HG03025 (cell line): ENCODE results near the gene TP73.

Experiments
- ATAC-seq: cut with Tn5 transposase; IDR thresholded peaks from one replicate; pipeline ENCODE4 v1.9.1; 2021; ENCODE audit warnings: mild to moderate bottlenecking, moderate library complexity; ENCODE audit not compliant: unreplicated experiment, low FRiP score

The TP73 gene

GRCh38 chr1:3651930-3652547, at the start of gene TP73:
Gene TP73, plus strand, starts transcription at chr1:3652516. Its CDS starts 29,850 bp downstream, at chr1:3682366.
- no peak for ATAC-seq

DNA sequence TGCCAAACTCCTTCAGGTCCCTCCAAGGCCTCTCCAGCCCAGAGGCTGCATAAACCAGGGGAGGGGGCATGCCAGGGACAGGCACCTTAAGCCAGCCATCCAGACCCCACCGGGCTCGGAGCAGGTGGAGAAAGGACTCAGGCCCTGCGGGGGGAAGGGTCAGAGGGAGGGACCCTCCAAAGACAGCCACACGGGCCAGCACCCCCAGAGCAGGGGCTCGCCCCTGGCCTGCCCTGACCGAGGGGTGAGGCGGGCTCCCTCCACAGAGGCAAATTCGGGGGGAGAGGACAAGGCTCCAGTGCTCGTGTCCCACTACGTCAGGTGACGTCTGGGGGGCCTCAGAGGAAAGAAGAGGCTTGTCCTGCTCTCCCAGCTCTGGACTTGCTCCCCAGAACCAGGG, 49.2 kb upstream of the TP73 start:
- no peak for ATAC-seq

GRCh38 chr1:3603571-3604467, 48.5 kb upstream of the TP73 start:
- no peak for ATAC-seq

GRCh38 chr1:3604468-3604974, 47.8 kb upstream of the TP73 start:
- no peak for ATAC-seq

DNA sequence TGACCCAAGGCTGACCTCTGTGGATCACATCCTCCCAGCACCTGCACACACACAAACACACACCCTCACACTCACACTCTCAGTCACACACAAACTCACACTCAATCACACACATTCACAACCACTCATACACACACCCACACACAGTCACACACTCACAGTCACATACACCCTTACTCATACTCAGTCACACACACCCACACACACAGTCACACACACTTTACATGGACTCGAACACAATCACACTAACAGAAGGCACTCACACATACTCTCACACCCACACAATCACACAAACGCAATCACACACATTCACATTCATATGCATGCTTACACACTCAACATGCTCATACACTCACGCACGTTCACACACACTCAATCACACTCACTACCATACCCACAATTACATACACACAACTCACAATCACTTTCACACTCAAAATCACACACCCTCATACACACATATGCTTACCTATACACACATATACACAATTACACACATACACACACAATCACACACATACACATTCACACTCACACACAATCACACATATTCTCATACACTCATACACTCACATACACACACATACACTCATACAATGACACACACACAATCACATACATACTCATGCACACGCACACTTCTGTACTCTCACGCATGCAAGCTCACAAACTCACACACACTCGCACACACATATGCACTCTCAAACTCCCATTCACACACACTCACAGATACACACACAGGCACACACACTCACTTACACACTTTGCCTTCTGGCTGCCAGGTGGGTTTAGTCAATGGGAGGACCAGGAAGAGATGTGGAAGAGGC, 47.1 kb upstream of the TP73 start:
- ATAC-seq = no peak

DNA sequence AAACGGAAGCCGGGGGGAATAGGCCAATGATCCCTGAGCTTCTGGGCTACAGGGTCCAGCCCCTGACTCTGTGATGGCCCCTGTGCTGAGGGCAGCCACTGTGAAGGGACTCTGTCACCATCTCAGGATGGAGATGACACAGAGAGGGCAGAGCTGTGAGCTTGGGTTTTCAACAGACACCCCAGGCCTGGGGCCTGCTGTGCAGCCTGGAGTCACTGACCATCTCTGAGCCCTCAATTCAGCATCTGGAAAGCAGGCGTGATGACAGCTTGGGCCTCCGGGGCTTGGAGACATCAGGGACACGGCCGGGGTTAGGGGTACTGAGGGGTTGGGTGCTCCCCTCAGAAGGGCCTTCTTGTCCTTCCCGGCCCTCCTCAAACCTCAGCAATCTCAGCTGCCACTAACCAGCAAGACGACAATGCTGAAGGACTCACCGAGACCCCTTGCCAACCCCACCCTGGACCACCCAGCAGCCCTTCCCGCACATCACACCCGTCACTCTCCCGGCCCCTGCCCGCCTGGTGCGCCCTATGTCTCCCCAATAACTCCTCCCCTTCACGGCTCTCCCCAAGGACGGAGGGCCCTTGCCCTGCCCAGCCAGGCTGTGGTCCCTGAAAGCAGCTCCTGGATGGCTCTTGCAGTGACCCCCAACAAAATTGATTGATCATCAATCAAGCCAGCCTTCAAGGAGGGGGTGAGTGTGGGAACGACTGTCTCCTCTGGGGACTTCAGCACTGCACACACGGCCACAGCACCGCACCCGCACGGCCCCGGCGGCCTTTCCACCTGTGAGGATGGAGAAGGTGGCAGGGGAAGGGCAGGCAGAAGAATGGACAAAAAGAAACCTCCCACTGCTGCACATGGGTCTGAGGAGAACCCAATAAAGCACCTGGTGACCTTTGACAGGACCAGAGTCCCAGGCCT, 45.3 kb upstream of the TP73 start:
- no peak for ATAC-seq

DNA sequence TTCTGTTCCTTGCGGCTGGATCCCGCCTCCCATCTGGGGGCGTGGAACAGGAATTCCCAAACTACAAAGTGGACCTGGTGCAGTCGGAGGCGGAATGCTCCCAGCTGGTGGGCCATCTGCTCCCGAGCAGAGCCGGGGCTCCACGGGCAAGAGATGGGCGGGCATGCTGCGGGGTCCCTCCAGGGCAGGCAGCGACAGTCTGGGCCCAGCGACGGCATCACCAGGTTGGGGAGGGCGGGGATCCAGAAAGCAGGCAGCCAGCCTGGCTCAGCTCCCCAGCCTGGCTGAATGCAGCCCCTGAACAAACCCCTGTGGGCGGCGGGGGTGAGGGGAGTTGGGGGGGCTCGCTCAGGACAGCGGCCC, 44.6 kb upstream of the TP73 start:
- ATAC-seq = no peak

GRCh38 chr1:3608154-3608553, 44.2 kb upstream of the TP73 start:
- no peak for ATAC-seq

DNA sequence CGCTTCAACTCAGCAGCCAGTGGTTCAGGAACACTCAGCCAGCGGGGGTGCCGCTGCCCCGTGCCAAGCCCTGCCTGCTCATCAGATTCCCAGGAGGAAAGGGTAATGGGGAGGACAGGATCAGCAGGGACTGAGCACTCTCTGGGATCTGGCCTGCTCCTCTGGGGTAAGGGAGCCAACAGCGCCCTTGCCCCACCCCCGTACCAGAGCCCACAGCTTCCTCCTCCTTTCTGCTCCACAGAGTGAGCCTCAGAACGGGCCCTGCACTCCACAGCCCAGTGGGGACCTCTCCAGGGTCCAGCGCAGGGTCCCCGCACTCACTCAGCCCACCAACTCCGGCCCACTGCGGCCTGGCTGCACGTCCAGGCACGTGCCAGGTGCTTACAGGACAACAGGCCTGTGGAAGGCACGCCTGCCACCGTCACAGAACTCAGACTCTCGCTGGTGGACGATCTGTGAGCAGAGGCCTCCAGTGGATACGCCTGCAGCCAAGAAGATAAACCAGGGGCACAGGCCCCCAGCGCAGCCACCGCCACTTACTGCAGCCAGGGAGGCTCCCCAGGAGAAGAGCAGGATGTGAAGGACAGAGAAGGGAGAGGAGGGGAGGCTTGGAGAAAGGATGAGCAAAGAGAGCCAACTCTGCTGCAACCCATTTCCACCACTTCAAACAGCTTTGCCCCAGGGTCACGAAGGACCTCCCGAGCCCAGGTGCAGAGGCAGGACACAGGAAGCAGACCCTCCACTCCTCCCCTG, 43.1 kb upstream of the TP73 start:
- no peak for ATAC-seq

DNA sequence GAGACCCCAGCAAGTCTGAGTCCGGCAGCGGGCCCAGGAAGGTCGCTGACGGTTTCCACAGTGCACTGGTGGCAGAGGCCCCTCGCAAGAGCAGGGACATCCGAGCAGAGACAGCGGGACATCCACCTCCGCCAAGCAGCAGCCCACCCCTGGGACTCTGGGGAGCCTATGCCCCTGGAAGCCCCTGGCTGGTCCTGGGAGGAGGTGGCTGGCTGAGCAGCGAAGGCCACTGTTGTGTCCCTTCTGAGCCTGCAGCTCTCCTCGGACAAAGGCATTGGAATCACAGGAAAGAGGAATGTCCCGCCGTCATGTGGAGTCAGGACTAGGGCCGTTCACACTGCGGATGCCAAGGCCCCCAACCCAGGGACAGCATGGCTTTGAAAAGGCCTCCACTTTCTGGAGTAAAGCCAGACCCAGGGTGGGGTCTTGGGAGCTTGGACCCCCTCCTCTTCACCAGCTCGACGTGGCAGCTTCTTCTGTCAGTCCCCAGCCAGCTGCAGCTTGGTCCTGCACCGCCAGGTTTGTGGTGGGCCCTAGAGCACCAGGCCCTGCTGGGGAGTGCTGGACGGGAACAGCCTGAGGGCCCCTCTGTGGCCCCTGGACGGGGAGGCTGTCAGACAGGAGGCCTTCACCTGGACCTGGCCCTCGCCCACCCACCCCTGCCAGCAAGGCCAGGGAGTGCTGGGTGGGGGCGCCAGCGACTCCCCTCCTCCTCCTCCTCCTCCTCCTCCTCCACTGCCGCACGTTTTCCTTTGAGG, 42.4 kb upstream of the TP73 start:
- ATAC-seq = no peak

DNA sequence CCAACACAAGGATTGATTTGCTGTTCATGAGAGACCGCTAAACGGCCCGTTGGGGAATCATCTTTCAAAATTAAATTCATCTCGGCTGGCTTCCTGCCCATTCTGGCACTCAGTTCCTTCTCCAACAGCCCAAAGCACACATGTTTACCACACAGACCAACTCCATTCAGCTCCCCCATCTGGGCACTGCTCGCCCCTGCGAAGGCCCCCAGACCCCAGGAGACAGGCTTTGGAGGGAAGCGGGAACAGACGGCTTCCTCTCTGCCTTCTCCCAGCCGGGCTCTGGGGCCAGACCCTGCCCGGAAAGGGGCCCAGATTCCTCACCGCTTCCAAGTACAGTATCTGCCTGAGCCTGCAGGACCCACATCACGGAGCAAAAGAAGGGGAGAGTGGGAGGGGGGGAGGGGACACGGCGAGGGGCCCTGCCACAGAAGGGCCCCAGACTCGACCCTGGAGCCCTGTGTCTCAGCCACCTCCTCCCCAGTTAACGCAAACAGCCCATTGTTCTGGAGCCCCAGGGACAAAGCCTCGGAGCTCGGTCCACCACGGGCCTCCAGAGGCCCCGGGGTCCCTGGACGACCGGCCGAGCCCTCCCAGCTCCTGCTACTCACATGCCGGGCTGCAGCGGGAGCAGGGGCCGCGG, 41.7 kb upstream of the TP73 start:
- no peak for ATAC-seq

DNA sequence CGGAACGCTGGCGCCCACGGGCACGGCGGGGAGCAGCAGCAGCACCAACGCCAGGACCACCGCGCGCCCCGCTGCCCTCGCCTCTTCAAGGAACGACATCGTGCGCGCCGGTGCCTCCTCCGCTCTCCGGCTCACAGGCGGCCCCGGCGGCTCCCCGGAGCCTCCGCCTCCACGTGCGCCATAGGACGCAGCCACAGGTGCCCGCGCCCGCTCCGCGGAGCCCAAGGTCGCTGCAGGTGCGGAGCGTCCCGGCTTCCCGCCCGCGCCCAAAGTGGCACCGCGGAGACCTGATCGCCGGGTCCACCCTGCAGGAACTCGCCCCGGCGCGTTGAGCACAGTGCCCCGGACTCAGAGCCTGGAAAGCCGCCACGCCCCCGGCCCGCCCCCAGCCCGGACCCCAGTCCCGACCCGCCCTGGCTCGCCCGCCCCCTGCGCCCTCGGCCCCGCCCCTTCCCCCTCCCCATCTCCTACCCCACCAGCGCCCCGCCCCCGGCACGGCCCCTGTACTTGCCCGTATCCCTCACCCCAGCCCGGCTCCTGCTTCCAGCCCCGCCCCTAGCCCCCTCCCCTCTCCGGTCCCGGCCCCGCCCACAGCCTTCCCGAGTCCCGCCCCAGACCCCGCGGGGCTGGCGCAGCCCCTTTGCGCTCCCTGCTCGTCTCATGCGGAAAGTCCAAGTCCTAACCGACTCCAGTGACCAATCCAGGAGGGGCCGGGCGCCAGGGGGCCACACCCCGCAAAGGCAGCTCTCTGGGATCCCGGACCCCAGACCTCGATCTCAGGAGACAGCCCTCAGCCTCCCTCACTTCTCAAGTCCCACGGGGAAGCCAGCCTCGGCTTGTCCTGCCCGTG, 40.9 kb upstream of the TP73 start, which contains the start of gene MEGF6:
Gene MEGF6 (minus strand): TSS at position 339 of the 850 bp plus-strand sequence. CDS start 240 bp downstream, at position 99.
- ATAC-seq = no peak

DNA sequence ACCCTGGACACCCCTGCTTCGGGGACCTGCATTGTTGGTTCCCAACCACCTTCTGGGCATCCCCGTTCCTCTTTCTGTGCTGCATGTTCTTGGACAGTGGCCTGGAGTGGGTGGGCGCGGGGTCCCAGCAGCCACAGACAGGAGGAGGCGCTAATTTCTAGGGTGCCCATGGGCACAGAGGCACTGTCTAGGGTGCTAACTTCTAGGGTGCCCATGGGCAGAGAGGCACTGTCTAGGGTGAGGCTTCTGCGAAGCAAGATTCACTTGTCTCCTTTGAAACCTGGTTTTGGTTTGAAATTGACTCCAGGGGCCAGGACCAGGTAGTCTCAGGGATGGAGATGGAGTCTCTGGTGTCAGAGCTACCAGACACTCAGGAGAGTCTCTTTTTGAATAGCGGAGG, 40.2 kb upstream of the TP73 start:
- no peak for ATAC-seq

DNA sequence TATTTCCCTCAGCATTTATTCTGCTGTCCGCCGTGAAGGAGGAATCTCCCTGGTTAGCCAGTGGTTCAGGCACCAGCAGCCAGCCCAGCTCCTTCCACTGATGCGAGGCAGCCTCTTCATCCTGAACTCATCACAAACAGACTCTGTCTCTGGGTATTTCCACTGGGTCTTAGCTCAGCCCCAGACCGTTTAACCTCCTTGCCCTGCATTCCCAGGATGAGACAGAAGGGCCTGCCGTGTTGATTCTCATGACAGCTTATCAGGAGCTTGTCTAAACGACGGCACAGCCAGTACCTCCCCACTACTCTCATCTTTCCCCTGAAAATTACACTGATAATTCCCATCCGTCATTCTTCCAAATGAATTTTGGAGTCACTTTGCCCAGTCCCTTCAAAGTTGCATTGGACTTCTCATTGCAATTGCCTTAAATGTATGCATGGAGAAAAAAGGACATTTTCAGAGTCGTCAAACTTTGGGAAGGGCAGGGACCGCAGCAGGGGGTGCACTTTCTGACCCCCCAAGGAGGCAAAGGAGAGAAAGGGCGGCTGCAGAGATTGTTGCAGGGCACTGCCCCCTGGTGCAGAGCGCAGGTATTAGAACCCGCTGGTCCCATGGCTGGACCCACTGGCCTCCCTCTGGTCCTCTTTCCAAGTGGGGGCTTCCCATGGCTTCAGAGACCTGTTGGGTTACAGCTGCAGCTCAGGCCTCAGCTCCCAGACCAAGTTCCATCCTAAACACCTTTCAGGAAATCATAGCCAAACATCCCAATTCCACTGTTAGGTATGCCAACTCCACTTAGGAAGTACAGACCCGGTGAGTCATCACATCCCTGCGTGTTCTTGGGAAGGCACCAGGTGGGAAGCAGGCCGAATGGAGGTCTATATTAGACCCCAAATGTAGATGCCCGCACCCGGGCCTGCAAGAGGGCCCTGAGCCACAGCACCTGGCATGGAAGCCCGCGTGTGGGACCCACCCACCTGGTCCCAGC, 37.3 kb upstream of the TP73 start:
- ATAC-seq = no peak

DNA sequence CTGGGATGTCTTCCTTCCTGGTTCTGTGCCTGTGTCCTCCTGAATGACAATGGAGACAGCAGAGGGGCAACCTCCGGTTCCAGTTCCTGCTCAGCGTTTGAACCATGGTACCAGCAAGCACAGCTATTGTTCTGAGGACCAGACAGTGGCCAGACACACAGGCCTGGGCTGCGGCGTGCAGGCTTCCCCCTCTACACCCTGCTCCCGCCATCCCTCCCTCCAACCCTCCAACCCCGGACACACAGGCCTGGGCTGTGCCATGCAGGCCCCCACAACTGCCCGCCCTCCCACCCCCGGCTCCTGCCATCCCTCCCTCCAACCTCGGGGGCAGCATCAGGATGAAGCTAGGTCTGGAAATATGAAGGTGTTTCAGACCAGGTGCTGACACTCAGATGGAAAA, 35.5 kb upstream of the TP73 start:
- no peak for ATAC-seq

GRCh38 chr1:3617806-3618345, 34.4 kb upstream of the TP73 start:
- ATAC-seq = no peak
